ENCODE measurements around the gene PROM1. TPM values are rescaled to one million over a fixed set of nuclear protein-coding genes. Genes with fewer than 3 reads are reported as not detected.

Gene PROM1
- total and polyA plus RNA-seq, 2 of the 4 experiments (the other 2 are of a cell fraction): not detected

DNA sequence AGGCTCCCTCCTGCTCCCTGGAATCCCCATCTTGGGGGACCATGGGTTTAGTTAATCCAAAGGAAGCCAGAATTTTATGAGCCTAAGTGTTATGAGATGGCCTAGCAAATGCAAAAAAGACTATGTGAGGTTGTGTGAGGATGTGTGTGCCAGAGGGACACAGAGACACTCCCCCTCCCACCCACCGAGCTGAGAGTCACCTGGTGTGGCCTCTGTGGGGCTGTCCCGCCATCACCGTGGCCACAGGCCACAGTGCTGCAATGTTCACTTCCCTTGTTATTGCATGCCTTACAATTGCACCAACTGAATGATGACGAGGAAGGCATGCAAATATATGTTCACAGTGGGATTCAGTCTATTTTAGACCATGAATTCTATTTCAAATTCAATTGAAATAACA, 120.2 kb downstream of the PROM1 start:
- Histone ChIP-seq H2AK9ac (replicated peaks; ENCODE audit: low read depth, low read length, poor library complexity) (no peak overlapping the region), H2AFZ (replicated peaks; ENCODE audit: low read length, poor library complexity) (peak overlapping the region; percentile 2), H3K27me3 (ENCODE audit: control insufficient read depth, insufficient read depth, low read length) (peaks cover 35% of the 10 kb centered on the region), H3K9ac (ENCODE audit: low read depth, low read length) (no peak overlapping the region), H3K27ac (ENCODE audit: insufficient read depth, low read length) (no peak overlapping the region), H3K14ac (replicated peaks; ENCODE audit: low read depth, low read length) (no peak overlapping the region), H3K4me1 (ENCODE audit: control insufficient read depth, insufficient read depth, low read length) (no peaks in the 10 kb centered on the region), H2AK5ac (ENCODE audit: low read depth, low read length) (no peak overlapping the region), H4K5ac (ENCODE audit: low read depth, low read length) (no peak overlapping the region), H3K79me1 (ENCODE audit: low read depth in 1 of 2, low read length in 2 of 2) (no peaks in the 10 kb centered on the region), H2BK5ac (ENCODE audit: low read depth, low read length, poor library complexity, severe bottlenecking) (no peak overlapping the region), H3K4me3 (ENCODE audit: insufficient read depth, low read depth, low read length) (no peak overlapping the region), H2BK120ac (ENCODE audit: low read depth, low read length) (no peak overlapping the region), H4K20me1 (ENCODE audit: insufficient read depth, low read length) (no peaks in the 10 kb centered on the region), H3K4ac (ENCODE audit: low read depth, low read length) (no peak overlapping the region), H3K18ac (ENCODE audit: low read depth, low read length) (no peak overlapping the region), H4K8ac (ENCODE audit: low read depth in 2 of 2, low read length in 2 of 2) (no peak overlapping the region), H4K91ac (ENCODE audit: insufficient read depth, low read depth, low read length) (no peak overlapping the region), H3K4me2 (ENCODE audit: low read depth, low read length) (no peak overlapping the region), H3K23ac (ENCODE audit: low read depth, low read length) (no peak overlapping the region), H3K9me3 (ENCODE audit: control insufficient read depth, insufficient read depth, low read length) (0 out of 2 replicates have a peak, but pooled peaks cover 1% of the 10 kb centered on the region), H2BK20ac (ENCODE audit: low read depth, low read length) (no peak overlapping the region), H3K36me3 (ENCODE audit: control insufficient read depth, insufficient read depth, low read length) (no peaks in the 10 kb centered on the region), H3K9me1 (ENCODE audit: insufficient read depth, low read length) (no peaks in the 10 kb centered on the region), H3K56ac (ENCODE audit: extremely low read depth, insufficient read depth, low read length) (no peak overlapping the region), H2BK15ac (ENCODE audit: low read depth, low read length) (no peak overlapping the region)
- TF ChIP-seq CEBPB (IDR thresholded peaks at IDR 0.05; ENCODE audit: low read depth, low read length) (no peak), RFX5 (IDR thresholded peaks at IDR 0.05; ENCODE audit: low read depth, low read length) (no peak), CHD1 (IDR thresholded peaks at IDR 0.05; ENCODE audit: low read depth, low read length) (no peak), RAD21 (IDR thresholded peaks at IDR 0.05; ENCODE audit: low read length) (no peak), MAZ (IDR thresholded peaks at IDR 0.05; ENCODE audit: borderline replicate concordance, low read depth, low read length) (no peak), MXI1 (IDR thresholded peaks at IDR 0.05; ENCODE audit: borderline replicate concordance, low read depth, low read length) (no peak), RCOR1 (IDR thresholded peaks at IDR 0.05; ENCODE audit: insufficient replicate concordance, low read length) (no peak), MAFK (IDR thresholded peaks at IDR 0.05; ENCODE audit: low read depth, low read length) (no peak), SMC3 (IDR thresholded peaks at IDR 0.05; ENCODE audit: low read depth, low read length) (no peak), CTCF (conservative IDR thresholded peaks at IDR 0.05; ENCODE audit: low read depth, low read length) (no peak), USF2 (IDR thresholded peaks at IDR 0.05; ENCODE audit: low read depth, low read length) (no peak), NFE2L2 (IDR thresholded peaks at IDR 0.05; ENCODE audit: low read depth, low read length) (no peak), FOS (IDR thresholded peaks at IDR 0.05; ENCODE audit: low read depth, low read length) (no peak), BHLHE40 (IDR thresholded peaks at IDR 0.05; ENCODE audit: low read depth, low read length) (no peak), POLR2A (IDR thresholded peaks at IDR 0.05; ENCODE audit: low read depth, low read length) (no peak)
- TF ChIP-seq, protein P1, sequence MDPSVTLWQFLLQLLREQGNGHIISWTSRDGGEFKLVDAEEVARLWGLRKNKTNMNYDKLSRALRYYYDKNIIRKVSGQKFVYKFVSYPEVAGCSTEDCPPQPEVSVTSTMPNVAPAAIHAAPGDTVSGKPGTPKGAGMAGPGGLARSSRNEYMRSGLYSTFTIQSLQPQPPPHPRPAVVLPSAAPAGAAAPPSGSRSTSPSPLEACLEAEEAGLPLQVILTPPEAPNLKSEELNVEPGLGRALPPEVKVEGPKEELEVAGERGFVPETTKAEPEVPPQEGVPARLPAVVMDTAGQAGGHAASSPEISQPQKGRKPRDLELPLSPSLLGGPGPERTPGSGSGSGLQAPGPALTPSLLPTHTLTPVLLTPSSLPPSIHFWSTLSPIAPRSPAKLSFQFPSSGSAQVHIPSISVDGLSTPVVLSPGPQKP (IDR thresholded peaks at IDR 0.05; ENCODE audit: borderline replicate concordance, low read depth, low read length): no peak
- no peak for ATAC-seq (ENCODE audit: low read depth)
- no CpG with 5 or more reads among the region's 4 CpGs for WGBS, 2 experiments (ENCODE audit: extremely low coverage in 2 of 2, insufficient read length in 1 of 2)
- DNase-seq: no peak
- CTCF ChIA-PET: no interaction called here
- no TSS peak for BruUV-seq (replicated peaks)
- POLR2A ChIA-PET (ENCODE audit: unreplicated experiment): no interaction called here
- dilution Hi-C loops (cut with HindIII; ENCODE audit: low sequenced_read_pairs, unreplicated experiment): no loop called here
- in situ Hi-C loops (cut with MboI; ENCODE audit: low sequenced_read_pairs): no loop called here
- intact Hi-C loops (cut with micrococcal nuclease): loop anchor here (1.0 kb wide), 1 partner anchor 38 kb away; no protein-coding TSS in a partner anchor
